Measurements from ENCODE around the gene UBA6.
"Not testable (repeated sequence)": the region's sequence is repeated elsewhere in the genome, so short reads cannot be mapped to it uniquely, and the experiment has no call there.

The UBA6 gene

DNA sequence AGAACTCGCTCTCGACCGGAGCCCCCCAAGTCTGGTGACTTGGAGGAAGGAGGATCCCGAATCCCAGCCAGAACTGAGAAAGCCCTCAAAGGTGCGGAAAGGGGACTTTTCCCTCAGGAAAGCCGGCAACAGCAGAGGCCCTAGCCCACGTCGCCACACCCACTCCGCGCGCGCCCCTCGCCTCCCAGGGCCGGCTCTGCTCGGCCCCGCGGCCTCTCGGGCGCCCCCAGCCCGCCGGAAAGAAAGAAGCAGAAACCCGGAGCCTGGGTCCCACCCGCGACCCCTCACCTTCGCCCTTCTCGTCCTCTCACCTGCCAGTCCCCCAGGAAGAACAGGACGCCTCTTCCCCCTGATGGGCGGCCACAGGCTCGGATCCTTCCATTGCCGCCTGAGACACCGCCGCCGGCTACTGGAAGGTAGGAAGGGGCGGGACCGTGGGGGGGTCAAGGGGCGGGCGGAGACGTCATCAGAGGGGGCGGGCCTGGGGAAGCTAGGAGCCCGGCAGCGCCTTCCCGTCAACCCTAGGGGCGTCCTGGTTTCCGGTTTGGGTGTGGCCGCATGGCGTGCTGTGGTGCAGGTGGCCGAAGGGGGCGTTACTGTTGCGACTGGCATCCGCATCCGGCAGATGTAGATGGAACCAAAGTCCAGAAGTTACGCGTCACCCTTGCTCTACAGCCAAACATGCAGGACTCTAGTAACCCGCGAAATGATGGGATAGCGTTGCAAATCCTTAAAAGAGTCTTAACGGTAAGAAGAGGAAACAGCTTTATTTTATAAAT is at the start of gene UBA6:
Gene UBA6, minus strand, starts transcription at position 418 of the 779 bp plus-strand sequence. Its CDS starts 36 bp downstream, at position 382.
- DNase-seq (ENCODE audit: low read depth in 2 of 3, low spot score in 1 of 3), result peak; percentile 89 to 96 (median 93)

GRCh38 chr4:67750691-67751090 is 49.7 kb upstream of the UBA6 start:
- no peak for DNase-seq (ENCODE audit: low read depth in 2 of 3, low spot score in 1 of 3)

DNA sequence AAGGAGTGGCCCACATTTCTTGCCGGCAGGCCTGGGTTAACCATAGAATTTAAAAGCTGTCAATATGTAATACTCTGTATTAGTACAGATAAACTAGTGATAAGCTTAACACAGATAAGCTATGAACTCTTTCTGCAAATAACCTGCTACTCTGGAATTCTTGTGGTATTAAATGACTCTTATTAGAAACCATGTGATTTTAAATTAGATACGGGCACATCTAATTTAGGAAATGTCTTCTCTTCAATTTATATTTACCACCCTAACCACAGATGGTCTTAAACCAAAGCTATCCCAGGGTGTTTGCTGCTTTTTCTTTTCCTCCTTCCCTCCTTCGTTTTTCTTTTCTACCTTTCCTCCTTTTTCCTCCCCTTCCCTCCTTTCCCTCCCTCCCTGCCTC is 48.3 kb upstream of the UBA6 start:
- DNase-seq (ENCODE audit: low read depth in 2 of 3, low spot score in 1 of 3), result no peak

DNA sequence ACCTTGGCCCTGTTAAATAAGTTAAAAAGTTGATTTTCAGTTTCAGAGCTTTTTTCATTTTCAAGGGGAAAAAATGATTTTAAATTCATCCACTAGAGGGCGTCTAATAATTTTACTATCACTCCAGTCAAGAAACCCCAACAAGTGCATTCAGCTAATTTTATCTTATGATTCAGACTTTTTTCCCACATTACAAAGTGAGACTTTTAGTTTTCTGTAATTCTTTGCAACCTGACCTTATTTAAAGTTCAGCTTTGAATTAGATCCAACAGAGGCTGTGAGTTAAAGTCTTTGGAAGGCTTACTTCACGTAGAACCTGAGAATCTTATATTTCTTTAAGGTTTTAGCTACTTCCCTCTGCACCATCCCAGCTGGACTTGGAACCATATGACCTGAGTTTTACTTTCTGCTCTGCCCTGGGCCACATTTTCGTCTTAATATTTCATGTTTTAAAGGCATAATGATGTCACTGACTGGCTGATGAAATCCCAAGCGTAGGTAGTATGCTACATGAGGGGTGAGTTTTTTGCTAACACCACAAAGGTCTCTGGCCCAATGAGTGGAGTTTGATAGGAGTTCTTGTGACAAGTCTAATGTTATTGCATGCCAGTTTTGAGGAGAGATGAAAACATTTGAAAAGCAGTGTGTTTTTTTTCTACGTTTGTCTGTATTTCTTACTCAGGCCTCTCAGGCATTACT is 46.0 kb upstream of the UBA6 start:
- no peak for DNase-seq (ENCODE audit: low read depth in 2 of 3, low spot score in 1 of 3)

DNA sequence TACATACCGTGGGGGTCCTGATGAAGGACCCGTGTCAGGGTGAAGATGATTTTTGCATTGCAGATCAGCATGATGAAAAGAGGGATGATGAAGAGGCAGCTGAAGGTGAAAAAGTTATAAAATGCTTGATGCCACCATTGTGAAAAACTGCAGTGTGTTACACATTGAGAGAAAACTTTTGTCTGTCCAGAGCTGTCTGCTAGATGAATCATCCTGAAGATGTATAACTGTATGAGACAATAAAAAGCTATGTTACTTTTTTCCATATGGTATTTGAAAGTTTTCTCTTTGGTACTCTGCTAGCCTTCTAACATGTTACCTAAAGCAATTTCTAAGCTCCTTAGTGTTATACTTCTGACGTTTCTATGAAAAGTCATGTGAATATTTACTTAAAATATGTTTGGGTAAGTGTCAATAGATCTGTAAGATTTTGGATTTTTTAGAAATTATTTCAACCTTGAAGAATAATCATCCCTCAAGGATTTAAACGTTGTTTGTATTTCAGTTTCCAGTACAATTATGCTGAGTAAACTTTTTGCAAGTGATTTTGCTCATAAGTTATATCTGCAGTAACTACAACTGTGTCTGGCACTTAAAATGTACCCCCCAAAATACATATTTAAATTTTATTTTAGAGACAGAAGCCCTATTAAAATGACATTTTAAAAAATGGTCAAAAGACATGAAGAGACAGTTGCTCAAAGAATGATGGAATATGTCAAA is 43.8 kb upstream of the UBA6 start:
- DNase-seq (ENCODE audit: low read depth in 2 of 3, low spot score in 1 of 3), result no peak

DNA sequence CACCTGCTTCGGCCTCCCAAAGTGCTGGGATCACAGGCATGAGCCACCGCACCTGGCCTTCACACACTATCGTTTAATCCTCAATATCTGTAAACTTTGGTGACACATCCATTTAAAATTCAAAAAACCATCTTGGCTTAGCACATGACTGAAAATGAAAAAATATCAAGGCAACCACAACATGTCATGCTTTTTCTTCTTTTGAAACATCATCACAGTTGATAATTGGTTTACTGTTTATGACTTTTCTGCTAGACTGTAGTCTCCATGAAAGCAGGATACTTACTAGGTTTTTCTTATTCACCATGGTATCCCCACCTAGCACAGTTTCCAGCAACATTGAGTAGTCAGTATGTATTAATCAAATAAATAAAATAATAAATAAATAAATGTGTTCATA is 42.2 kb upstream of the UBA6 start:
- DNase-seq (ENCODE audit: low read depth in 2 of 3, low spot score in 1 of 3), result no peak

DNA sequence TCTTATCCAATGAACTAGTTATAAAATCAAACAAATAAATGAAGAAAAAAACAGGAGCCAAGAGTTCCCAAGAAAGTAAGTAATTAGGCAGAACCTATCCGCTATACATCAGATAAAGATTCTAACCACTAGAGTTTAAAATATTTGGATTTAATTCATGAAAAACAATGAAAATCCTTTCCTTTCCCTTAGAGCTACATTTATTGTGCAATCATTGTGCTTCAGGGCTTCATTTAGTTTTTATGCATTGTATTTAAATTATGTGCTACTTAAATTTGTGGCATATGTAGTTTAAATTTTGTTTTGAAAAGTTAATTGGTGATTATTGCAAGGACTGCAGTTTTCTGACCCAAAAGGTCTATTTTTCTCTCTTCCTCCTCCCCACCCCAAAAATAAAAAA is 35.3 kb upstream of the UBA6 start:
- DNase-seq (ENCODE audit: low read depth in 2 of 3, low spot score in 1 of 3), result no peak

DNA sequence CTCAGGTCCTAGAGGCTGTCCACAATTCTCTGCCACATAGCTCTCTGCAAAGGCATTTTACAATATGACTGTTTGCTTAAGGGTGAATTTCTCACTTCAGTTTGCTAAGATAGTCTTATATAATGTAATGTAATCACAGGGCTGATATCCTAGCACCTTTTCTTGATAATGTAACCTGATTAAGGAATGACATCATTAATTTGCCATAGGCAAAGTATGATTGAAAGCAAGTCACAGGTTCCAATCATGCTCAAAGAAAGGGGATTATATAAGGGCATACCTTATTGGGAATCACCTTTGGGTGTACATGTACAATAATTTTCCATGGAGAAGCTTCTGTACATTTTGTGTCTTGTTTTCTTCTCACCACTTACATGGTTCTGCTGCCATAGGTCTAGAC is 34.4 kb upstream of the UBA6 start:
- DNase-seq (ENCODE audit: low read depth in 2 of 3, low spot score in 1 of 3), result no peak

- not testable (repeated sequence) for DNase-seq (ENCODE audit: low read depth in 2 of 3, low spot score in 1 of 3)
Observed at GRCh38 chr4:67730511-67730910, 29.6 kb upstream of the UBA6 start.

- DNase-seq (ENCODE audit: low read depth in 2 of 3, low spot score in 1 of 3), result no peak
Observed at GRCh38 chr4:67727124-67727850, 26.3 kb upstream of the UBA6 start.

- no peak for DNase-seq (ENCODE audit: low read depth in 2 of 3, low spot score in 1 of 3)
Observed at GRCh38 chr4:67725981-67726380, 25.0 kb upstream of the UBA6 start.

DNA sequence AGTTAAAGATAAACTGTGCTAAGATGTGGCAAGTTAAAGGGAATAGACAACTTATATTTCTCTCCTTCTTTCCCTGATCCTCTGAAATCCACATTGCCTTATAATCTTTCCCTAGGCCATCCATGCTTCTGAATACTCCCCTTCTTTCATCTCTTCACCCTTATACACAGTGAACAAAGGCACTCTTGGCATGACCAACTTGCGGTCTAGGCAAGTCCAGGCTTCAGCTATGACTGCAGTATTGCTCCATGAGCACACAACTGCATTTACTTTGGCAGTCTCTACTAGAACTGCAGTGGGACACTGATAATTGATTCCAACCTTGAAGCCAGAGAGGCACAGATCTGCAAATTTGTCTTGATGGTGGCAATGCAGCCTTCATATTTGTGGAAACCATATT is 24.2 kb upstream of the UBA6 start:
- no peak for DNase-seq (ENCODE audit: low read depth in 2 of 3, low spot score in 1 of 3)

DNA sequence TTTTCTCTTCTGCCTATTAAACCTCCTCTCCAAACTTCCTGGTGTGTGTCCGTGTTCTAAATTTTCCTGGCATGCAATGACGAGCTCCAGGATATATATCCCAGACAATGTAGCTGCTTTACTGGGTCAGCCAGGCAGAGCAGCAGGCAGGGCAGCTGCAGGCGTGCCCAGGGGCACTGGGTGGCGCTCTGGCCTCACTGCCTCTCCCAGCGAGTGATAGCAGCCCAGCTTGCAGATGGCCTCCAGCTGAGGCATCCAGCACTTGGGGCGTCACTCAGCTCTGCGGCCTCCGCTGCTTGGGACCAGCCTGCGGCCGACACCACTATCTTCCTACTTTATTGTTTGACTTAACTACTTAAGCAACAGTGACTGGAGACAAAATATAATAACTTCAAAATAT is 23.0 kb upstream of the UBA6 start:
- DNase-seq (ENCODE audit: low read depth in 2 of 3, low spot score in 1 of 3), result no peak

GRCh38 chr4:67723341-67723740 is 22.4 kb upstream of the UBA6 start:
- DNase-seq (ENCODE audit: low read depth in 2 of 3, low spot score in 1 of 3), result no peak

GRCh38 chr4:67721770-67722597 is 21.0 kb upstream of the UBA6 start:
- no peak for DNase-seq (ENCODE audit: low read depth in 2 of 3, low spot score in 1 of 3)

DNA sequence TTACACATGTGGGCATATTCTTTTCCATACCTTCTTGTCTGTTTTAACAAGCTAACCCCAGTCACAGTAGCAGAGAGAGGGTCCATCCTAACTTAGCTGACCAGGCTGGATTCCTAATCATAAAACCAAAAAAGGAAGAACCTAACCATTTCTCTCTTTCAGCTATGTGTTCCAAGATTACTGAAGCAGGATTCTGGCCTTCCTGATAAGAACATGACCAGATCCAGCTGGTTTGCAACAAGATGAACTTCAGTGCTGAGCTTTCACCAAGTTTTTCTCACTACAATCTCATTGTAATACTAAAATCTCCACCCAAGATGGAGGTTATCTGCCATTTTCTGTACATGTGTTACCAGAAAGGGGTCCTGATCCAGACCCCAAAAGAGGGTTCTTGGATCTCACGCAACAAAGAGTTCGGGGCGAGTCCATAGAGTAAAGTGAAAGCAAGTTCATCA is 20.4 kb upstream of the UBA6 start:
- no peak for DNase-seq (ENCODE audit: low read depth in 2 of 3, low spot score in 1 of 3)

DNA sequence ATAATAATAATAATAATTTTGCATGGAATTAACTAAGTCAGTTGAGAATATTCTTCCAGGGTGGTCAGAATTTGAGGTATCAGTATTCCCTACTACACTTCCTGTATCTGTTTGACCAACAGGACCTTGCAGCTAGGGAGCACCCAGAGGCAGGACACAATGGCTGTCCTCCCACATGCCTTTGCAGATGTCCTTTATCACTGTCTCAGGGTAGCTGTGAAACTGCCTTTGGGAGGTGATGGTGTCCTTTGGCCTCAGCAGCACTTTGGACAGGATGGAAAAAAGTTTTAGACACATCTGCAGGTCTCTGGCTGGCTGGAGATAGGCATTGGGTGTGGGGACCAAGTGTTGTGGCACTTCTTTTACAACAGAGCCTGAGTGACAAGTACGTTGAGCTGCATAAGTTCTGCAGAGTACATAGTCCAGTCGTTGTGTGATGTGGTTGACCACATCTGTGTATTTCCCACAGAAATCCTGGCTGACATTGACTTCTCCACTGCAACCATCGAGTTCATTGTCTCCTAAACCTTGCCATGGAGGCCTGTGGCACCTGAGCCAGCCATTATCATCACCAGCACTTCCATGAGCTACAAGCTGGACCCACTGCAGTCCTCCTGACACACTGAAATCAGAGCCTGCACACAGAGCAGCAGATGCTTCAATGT is 19.1 kb upstream of the UBA6 start:
- no peak for DNase-seq (ENCODE audit: low read depth in 2 of 3, low spot score in 1 of 3)

- no peak for DNase-seq (ENCODE audit: low read depth in 2 of 3, low spot score in 1 of 3)
Observed at GRCh38 chr4:67718848-67719247, 17.9 kb upstream of the UBA6 start.

DNA sequence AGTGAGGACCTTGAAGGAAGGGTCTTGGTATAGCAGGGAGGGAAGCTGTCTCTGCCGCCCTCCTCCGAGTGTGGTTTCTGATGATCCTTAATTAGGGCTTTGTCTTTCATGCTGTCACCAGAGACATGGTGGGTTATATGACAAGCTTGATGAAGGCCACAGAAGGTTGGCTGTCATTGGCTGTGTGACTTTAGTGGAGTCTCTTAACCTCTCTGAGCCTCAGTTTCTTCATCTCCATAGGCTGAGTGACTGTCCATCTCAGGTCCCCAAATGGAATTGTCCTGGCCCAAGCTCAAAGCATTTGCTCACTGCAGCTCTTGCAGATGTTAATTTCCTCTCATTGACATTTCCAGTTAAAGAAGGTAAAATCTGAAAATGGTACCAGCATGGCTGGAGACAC is 16.6 kb upstream of the UBA6 start:
- DNase-seq (ENCODE audit: low read depth in 2 of 3, low spot score in 1 of 3), result no peak

DNA sequence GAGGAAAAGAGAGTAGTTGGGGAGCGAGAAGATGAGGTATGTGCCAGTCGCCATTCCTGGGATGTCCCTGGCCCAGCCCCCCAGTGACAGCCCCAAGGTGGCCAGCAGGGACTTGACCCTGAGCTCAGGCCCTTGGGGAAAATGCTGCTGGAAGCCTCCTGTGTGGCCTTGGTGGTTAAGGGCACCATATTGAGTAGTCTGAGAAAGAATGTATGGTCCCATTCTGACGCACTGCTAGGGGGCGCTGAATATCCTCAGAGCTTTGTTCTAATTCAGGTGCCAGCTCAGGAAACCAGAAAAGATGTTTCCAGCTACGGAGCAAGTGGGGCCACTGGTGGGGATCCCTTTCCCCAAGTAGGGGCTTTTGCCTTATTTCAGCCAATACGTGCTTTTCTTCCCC is 14.0 kb upstream of the UBA6 start:
- DNase-seq (ENCODE audit: low read depth in 2 of 3, low spot score in 1 of 3), result no peak

Measured in stimulated activated CD4-positive, alpha-beta T cell treated with anti-CD3 and anti-CD28 coated beads, Interleukin-12 subunit alpha, Interleukin-12 subunit beta, amount 100 ng/mL, for 48 hours (primary cell).